RPMI8226 (cell line): ENCODE data around the gene RPS17.
A peak's percentile ranks its signal among the peaks of the same experiment; 100 is the strongest.
"Not testable (repeated sequence)": the region's sequence is repeated elsewhere in the genome, so short reads cannot be mapped to it uniquely, and the experiment has no call there.

ENCODE experiments used
- DNase-seq: peaks from one replicate; pipeline ENCODE4 v3.0.0-alpha.2; 2015

RPS17 gene

DNA sequence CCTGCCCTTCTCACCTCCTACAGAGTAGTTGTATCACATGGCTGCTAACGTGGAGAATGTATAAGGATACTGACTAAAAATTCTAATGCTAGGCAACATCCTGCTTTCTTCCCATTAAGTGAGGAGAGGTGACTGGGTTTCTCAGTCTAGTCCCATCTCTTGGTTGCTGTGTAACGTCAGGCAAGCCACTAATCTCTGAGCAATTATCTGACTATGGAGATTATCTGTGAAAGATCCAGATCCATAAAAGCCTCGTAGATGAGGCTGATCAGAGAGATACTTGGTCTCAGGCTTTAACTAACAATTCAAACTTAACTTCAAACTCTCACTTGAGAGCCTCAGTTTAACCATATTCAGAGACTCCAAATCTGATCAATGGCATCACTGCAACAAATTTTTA is 4.7 kb upstream of the RPS17 start:
- DNase-seq = no peak

DNA sequence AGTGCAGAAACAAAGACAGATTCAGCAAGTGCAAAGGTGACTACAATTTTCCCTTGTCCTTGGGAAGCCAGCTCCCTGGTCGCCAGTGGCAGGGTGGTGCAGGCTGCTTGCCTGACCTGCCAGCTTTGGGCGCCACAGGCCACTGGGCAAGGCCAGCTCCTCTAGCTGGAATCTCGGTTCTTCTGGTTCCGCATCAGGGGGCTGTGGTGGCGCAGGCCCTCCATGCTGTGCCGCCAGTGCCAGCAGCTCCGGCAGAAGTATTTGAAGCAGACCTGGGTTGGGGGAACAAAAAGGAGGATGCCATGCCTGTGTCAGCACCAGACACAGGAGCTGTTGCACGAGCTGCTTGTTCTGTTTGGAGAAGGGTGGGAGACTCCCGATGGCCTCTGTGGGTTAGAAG is 4.2 kb upstream of the RPS17 start:
- DNase-seq = no peak

DNA sequence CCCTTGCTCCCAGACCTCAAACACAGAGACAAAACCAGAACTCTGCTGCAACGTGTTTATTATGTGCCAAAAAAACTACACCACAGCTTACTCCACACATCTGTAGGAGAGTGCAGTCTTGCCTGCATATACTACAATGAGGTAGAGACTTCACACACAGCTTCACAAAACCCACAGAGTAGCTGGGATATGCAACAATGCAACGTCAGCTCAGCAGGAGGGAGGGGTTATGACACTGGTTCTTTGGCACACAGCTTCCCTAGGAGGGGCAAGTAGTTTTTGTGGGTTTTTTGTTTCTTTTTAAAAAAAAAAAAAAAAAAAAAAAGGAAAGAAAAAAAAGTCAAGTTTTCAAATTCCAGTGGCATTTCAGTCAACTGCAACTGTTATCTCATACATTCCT is 2.9 kb upstream of the RPS17 start:
- peak; percentile 63 for DNase-seq

DNA sequence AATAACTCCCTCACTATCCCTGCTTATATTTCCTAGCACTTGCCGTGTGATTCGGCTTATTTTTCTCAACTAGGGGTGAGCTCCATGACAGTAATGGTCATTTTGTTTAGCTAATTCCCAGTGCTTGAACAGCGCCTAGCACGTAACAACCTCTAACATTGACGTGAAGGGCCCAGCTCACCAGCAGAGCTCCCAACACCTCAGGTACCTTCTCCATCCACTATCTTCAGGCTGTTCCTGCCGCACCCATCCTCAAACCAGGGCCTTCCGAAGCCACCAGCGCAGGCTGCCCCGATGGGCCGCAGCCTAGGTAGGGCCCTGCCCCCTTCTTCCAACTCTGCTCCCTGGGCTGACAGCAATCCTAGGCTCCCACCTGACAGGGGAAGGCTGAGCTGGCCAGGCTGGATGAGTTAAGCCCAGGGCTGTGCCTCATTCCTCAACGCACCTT is 751 bp upstream of the RPS17 start:
- DNase-seq = no peak

DNA sequence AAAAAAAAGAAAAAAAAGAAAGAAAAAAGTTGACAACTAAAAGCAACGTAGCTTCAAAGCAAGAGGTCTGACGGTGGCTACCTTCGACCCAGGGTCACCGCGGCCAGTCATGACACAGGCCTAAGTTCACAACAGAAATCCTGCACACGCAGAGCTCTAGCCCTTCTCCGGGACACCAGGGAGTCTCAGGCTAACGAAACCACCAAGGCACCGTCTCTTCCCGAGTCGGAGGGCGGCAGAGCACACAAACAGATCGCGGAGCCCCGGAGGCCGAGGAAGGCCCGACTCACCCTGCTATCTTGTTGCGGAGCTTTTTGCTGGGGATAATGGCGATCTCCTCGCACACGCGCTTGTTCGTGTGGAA is 584 bp downstream of the RPS17 start:
- no peak for DNase-seq

DNA sequence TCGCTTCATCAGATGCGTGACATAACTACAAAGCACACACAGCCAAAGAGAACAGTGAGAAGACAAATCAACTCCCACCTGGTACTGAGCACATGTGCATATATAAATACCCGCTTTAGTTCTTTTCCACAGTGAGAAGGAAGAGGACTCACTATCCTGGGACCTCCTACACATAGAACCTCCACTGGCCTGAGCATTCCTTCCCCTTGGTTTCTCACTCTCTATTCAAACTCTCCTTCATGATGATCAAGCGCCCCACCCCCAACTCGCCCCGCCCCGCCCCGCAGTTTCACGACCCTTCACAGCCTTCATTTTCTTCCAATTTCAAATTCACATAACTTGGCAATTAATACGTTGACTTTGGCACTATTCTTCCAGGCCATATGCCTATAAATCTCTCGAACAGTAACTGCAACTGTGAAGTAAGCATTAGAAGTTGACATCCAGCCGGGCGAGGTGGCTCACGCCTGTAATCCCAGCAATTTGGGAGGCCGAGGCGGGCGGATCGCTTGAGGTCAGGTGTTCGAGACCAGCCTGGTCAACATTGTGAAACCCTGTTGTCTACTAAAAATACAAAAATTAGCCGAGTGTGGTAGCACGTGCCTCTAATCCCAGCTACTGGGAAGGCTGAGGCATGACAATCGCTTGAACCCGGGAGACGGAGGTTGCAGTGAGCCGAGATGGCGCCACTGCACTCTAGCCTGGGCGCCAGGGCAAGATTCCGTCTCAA is 1.1 kb downstream of the RPS17 start:
- no peak for DNase-seq

DNA sequence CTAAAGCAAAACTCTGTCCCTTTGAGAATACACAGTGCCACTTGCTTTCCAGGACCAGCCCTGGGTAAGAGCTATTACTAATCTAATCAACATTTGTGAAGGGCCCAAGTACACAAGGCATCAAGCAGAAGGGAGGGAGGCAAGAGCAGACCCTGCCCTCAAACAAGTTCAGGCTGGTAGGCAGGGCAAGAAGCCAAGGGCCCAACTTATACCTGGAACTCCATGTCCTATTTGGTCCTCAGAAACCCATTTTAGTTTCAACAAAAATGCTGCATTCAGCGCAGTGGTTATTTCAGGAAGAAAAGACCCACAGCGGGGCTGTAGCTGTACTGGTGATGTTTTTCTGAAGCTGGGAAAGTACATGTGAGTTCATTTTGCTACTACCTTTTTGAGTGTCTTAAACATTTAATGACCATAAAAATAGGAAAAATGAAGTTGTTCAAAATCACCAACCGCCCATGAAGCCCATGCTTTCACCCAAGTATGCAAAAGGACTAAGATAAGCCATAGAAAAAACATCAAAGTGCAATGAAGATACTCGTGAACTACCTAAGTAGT is 2.8 kb downstream of the RPS17 start:
- no peak for DNase-seq

DNA sequence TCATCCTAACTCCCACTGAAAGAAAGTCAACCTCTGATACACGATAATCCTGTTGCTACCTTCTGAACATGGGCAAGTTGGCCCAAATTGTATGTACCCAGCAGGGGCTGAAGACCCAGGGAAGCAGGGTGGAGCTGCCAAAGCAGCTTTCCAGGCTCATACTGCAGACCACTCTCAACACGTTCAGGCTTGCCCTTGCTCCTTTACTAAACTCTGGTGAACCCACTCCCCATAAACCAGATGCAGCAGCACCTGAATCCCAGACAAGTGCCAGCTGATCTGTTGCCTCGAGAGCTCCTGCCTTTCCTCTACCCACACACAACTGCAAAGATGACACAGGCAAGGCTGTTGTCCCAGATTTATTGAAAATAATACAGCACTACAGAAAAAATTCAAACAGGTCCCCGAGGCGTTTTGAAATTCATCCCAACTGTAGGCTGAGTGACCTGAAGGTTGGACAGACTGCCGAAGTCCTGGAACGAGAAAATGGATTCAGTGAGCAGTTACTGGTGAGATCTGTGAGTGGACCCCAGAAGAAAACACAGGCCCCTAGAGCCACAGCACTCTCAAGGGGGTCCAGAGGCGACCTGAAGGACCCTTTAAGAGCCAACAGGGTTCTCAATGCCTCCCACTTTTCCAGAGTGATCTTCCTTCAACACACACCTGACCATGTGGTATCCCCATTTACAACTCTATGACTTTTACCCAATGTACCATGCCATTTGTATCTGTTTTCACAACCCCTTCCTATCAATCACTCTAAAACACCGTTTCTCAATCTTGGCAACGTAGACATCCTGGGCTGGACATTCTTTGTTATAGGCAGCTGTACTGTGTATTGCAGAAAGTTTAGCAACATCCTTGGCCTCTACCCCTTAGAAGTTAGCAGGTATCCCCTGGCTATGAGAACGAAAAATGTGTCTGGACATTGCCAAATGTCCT is 3.6 kb downstream of the RPS17 start:
- DNase-seq = no peak

DNA sequence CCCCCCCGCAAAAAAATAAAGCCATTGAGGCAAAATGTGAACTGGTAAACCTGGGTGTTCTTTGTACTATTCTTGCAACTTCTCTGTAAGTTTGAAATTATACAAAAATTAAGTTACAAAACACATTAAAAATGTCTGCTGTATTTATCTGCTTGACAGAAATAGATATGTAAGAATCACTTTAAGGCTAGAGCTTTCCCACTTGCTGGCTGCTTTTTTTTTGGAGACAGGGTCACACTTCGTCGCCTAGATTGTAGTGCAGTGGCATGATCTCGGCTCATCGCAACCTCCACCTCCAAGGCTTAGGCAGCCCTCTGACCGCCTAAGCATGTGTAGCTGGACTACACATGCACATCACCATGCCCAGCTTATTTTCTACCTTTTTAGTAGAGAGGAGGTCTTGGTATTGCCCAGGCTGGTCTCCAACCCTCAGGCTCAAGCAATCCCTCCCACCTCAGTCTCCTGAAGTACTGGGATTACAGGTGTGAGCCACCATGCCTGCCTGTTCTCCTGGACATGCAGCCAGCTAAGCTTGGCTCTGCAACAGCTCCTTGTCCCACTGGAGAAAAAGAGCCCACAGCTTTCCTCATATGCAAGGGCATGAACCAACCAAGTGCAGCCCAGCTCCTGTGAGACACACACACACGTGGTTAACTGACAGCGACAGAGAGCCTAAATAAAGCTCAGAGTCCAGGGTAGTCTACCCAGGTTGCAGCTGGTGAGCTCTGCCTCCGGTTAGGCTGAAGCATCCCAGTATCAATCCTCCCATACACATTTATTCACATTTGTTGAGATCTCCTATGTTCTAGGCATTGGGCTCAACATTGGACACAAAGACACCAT is 4.5 kb downstream of the RPS17 start:
- DNase-seq = no peak

DNA sequence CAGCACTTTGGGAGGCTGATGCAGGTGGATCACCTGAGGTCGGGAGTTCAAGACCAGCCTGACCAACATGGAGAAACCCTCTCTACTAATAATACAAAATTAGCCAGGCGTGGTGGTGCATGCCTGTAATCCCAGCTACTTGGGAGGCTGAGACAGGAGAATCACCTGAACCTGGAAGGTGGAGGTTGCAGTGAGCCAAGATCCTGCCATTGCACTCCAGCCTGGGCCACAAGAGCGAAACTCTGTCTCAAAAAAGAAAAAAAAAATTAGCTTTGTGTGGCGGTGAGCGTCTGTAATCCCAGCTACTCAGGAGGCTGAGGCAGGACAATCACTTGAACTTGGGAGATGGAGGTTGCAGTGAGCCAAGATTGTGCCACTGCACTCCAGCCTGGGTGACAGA is 5.1 kb downstream of the RPS17 start:
- DNase-seq = not testable (repeated sequence)

DNA sequence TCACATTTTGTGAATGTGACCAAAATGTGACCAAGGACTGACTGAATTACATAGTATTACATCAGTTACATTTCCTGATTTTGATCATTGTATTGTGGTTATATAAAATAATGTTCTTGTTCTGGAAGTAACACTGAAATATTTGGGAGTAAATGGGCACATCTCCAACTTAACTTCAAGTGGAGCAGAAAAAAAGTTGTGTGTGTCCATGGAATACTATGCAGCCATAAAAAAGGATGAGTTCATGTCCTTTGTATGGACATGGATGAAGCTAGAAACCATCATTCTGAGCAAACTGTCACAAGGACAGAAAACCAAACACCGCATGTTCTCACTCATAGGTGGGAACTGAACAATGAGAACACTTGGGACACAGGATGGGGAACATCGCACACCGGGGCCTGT is 5.8 kb downstream of the RPS17 start:
- not testable (repeated sequence) for DNase-seq

DNA sequence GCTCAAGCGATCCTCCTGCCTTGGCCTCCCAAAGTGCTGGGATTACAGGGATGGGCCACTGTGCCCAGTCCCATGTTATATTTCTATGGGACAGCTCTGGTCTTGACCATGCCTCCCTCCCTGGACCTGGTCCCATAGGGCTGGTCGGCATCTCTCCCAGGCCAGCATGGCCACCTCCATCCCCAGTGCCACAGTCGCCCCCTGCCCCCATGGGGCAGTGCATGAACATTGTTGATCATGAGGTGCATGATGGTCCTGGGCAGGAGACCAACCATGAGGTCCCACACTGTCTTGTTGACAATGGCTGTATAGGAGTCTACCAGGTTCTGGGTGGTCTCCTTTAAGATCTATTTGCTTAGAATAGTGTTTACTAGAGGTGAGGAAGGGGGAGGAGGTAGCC is 6.5 kb downstream of the RPS17 start:
- no peak for DNase-seq

DNA sequence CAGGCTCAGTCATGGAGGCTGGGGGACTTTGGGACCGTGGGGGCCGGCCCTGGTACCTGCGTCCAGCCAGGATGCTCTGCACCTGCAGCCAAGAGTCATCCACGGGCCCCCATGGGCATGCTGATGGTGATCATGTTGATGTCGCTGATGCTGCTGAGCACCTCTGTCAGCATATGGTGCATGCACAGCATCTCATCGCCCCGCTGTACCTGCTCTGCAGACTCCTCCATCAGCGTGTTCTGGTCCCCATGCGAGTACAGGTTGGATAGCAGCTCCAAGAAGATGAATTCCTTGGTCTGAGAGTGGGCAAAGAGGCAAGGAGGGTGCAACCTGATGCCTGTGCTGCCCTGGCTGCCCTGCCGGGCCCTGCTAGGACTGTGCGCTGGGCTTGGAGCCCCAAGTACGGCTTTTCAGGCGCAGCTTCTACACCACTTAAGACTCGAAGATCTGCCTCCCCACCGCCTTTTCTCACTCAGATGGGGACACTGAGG is 7.2 kb downstream of the RPS17 start:
- DNase-seq = no peak

DNA sequence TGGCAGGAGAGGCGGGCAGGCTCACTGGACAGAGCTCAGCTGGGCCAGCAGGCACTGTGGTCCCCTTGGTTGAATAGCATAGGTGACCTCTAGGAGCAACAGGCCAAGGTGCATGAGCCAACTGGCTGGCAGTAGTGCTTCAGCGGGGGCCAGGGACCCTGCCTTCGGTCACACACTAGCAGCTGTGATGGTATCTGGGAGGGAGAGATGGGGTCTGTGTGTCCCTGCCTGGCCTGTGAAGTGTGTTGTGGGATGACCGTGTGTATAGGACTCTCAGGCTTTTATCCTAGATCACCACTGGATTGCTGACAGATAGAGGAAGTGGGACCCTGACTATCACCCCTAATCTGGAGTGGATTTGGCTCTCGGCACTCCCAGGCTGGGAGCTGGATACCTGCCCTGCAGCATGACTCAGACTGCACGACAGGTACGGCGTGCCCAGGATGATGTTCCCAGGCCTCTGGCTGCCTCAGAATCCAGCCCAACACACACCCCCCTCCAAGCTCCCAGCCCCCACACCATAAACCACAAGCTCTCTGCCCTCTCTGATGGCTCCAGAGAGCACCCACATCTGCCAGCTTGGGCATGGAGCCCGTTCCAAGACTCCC is 7.8 kb downstream of the RPS17 start:
- DNase-seq = no peak

DNA sequence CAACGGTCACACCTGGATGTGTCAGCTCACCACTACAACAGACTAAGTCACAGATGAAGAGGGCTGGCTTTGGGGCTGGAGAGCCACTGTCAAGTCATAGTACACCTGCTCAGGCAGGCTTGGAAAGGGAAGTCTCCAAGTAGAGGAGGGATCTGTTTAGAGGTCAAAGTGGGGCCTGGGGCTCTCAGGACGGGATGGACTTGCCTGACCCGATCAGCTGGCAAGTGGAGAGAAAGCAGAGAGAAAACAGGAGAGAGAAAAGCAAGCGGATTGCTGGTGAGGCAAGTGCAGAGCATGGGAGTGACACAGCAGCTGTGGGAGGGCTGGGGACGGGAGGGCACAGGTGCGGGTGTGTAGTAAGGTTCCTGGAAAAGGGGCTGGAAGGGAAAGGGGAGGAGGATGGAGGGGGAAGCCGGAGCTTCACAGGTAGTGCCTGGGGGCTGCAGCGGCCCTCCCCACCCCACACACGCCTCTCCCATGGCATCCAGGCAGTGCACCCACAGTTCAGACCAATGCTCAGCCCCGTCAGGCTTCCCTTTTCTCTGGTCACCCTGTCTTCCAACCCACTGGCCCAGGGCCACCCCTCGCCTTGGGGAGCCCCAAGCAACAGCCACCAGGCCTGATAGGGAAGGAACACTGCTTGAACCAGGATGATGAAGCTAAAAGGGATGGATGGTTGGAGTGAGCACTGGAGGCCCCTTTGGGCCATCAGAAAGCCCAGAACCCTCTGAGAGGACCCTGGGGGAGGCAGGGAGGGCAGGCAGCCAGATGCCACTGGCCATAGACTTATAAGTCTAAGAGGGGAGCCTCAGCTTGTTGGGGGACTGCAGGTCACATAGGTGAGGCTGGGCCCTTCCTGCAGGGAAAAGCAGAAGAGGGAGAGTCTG is 8.5 kb downstream of the RPS17 start:
- no peak for DNase-seq

DNA sequence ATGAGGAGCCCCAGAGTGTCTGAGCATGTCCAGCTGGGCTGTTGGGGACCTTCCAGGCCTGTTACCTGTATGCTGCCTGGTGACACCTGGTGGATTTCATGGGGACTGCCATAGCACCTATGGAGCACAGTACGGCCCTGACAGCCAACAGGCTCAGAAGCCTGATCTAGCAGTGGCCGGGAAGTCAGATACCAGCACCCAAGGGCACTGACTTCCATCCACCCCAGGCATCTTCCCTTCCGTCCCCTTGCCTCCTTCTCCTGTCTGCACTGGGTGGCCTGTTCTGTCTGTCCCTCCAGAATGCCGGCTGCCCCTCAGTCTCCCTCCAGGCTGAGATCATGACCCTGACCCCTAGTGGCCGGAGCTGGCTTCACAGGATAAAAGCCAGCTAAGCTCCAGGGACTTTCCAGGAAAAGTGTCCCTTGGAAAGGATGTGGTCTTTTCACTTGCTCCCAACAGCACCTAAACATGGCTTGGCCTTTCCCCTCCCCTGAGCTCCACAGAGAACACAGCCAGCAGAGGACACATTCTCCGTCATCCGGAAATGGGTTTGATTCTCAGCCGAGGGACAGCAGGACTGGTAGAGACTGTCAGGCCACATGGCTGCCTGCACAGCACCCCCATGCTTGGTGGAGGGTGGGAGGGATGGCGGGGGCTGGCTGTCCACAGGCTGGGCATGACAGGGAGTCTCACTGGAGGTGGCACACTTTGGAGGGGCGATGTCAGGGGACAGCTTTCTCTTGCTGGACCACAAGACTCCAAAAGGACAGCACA is 9.5 kb downstream of the RPS17 start:
- DNase-seq = peak; percentile 68

DNA sequence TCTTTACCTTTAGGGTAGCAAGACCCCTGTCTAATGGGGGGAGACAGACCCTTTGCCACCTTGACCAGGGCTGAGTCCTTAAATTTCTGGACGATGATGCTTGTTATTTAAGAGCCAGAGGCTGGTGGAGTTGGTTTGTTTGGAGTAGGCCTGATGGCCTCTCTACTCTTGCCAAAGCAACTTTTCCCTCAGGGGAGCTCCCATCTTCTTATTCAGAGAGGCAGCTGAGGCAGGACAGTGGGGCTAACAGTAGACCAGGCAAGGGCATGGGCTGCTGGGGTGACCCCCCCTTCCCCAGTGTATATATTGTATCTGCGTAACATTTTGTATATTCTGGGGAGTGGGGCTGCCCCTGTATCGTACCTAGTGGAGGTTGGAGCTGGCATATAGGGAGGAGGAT is 10.3 kb downstream of the RPS17 start:
- no peak for DNase-seq

DNA sequence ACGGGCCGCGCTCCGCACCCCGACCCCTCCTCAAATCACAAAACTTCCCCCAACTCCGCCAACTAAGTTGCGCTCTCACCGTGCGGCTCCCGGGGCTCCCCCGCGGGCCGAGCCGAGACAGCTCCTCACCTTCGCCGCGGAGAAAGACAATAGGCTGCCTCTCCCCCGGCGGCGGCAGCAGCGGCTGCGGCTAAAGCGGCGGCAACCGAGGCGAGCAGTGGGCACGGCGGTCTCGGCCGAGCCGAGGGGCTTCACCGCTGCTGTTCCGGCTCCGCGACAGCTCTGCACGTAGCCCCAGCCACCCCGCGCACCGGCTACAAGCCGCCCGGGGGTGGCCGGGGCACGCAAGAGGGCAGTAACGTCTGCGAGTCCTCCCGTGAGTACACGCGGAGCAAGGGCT is 26.7 kb downstream of the RPS17 start:
- not testable (repeated sequence) for DNase-seq

DNA sequence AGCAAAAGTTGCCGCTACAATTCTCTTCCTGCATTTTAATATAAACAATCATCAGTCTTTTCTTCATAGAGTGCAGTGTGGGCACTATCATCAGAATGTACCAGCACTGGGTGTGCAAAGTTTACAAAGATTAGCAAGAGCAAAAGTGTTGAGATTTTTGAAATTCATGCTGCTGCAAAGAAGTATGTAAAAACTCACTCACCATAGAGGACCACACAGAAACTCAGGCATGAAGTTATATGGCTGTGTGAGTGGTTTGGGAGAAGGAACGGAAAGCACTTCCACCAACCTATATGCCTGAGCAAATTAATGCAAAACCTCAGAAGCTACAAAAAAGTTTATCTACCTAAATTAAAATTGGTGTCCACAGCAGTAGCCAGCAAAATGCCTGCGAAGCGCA is 32.6 kb downstream of the RPS17 start:
- DNase-seq = not testable (repeated sequence)

DNA sequence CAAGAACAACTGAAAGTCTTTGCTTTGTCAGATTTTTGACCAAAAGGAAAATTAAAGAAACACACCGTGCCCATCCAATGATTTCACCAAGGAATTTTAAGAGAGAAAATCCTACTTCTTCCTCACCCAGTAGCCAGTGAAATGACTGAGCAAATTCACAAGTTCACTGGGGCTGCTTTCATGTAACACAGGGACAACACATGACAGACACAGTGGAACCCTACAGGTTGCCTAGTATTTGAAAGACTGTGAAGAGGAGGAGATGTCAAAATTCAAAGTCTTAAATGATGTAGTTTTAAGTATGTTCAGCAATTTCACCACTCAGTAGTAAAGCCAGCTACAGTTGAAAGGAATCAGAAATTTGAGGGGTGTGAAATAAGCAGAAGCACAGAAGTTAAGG is 33.2 kb downstream of the RPS17 start:
- DNase-seq = not testable (repeated sequence)
